Neutrophil (primary cell): ENCODE measurements around the gene MYO15A.

Source experiments
- H3K27ac ChIP-seq: fragments of 200-600 bp; sonication (generic); 2 replicates; pipeline ENCODE4 v1.5.1; 2016; ENCODE audit warnings: mild to moderate bottlenecking, moderate library complexity
- H3K27me3 ChIP-seq: fragments of 200-600 bp; sonication (generic); 2 replicates; pipeline ENCODE4 v1.6.0; 2016; ENCODE audit warnings: mild to moderate bottlenecking
- H3K36me3 ChIP-seq: fragments of 200-600 bp; sonication (generic); 2 replicates; pipeline ENCODE4 v1.5.1; 2017
- H3K4me1 ChIP-seq, 2 experiments: fragments of 200-600 bp in 1 of 2; sonication (generic) in 1 of 2; 1 replicate in 1 of 2; 2 replicates in 1 of 2; pipeline versions ENCODE4 v1.5.1 to v1.6.1; 2013 to 2016; ENCODE audit warnings: low read depth in 1 of 2, low read length in 1 of 2, mild to moderate bottlenecking in 1 of 2, moderate library complexity in 1 of 2; ENCODE audit not compliant: control insufficient read depth in 1 of 2, insufficient read depth in 1 of 2
- H3K4me3 ChIP-seq, 2 experiments: fragments of 200-600 bp in 1 of 2; sonication (generic) in 1 of 2; 1 replicate in 1 of 2; 2 replicates in 1 of 2; pipeline ENCODE4 v1.5.1; 2013 to 2016; ENCODE audit warnings: low read depth in 1 of 2, low read length in 1 of 2, mild to moderate bottlenecking in 1 of 2, moderate library complexity in 1 of 2
- H3K9me3 ChIP-seq: fragments of 200-600 bp; sonication (generic); 2 replicates; pipeline ENCODE4 v1.5.1; 2016
- TF ChIP-seq, protein P1 (sequence below): fragments of 200-600 bp; sonication (generic); IDR thresholded peaks from 2 replicates; pipeline ENCODE4 v1.5.1; 2016; ENCODE audit warnings: antibody characterized with exemption

Gene MYO15A

GRCh38 chr17:18177133-18177532 lies 68.6 kb downstream of the MYO15A start:
- peaks cover 10 to 14% of the 10 kb centered on the region in 2 experiments for H3K4me1 ChIP-seq

GRCh38 chr17:18177722-18178121 lies 69.2 kb downstream of the MYO15A start:
- Histone ChIP-seq H3K9me3 (no peaks in the 10 kb centered on the region), H3K36me3 (no peaks in the 10 kb centered on the region), H3K27ac (no peak overlapping the region), H3K4me3 (no peak overlapping the region), H3K27me3 (no peaks in the 10 kb centered on the region), H3K4me1 (peaks cover 16 to 20% of the 10 kb centered on the region in 2 experiments)
- TF ChIP-seq, protein P1, sequence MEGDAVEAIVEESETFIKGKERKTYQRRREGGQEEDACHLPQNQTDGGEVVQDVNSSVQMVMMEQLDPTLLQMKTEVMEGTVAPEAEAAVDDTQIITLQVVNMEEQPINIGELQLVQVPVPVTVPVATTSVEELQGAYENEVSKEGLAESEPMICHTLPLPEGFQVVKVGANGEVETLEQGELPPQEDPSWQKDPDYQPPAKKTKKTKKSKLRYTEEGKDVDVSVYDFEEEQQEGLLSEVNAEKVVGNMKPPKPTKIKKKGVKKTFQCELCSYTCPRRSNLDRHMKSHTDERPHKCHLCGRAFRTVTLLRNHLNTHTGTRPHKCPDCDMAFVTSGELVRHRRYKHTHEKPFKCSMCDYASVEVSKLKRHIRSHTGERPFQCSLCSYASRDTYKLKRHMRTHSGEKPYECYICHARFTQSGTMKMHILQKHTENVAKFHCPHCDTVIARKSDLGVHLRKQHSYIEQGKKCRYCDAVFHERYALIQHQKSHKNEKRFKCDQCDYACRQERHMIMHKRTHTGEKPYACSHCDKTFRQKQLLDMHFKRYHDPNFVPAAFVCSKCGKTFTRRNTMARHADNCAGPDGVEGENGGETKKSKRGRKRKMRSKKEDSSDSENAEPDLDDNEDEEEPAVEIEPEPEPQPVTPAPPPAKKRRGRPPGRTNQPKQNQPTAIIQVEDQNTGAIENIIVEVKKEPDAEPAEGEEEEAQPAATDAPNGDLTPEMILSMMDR: no peak

More at GRCh38 chr17:18177133-18177532, 68.6 kb downstream of the MYO15A start:
- Histone ChIP-seq H3K36me3 (no peaks in the 10 kb centered on the region), H3K27me3 (no peaks in the 10 kb centered on the region), H3K4me3 (no peak overlapping the region), H3K27ac (no peak overlapping the region), H3K9me3 (no peaks in the 10 kb centered on the region)
- TF ChIP-seq, protein P1: no peak

GRCh38 chr17:18179196-18179595 lies 70.6 kb downstream of the MYO15A start:
- TF ChIP-seq, protein P1: no peak

DNA sequence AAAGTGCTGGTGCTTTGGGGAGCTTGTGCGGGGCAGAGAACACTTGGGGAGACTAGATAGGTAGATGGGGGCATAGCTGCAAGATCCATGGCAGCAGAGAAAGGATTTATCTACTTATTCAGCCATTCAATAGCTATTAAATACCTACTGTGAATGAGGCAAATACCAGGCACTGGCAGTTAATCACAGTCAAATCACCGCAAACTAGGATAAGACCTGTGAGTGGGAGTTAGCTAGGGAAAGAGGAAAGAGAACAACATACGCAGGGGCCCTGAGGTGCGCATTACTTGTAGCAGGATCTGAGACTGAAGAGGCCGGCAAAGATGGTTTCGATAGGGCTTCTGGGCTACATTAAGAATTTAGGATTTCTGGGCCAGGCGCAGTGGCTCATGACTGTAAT lies 71.2 kb downstream of the MYO15A start:
- Histone ChIP-seq H3K4me3 (no peak overlapping the region), H3K36me3 (no peaks in the 10 kb centered on the region), H3K4me1 (peaks cover 19 to 25% of the 10 kb centered on the region in 2 experiments), H3K9me3 (no peaks in the 10 kb centered on the region), H3K27ac (no peak overlapping the region), H3K27me3 (no peaks in the 10 kb centered on the region)
- TF ChIP-seq, protein P1: no peak

More at GRCh38 chr17:18179196-18179595, 70.6 kb downstream of the MYO15A start:
- no peaks in the 10 kb centered on the region for H3K9me3 ChIP-seq
- H3K27ac ChIP-seq: no peak overlapping the region
- peaks cover 16 to 20% of the 10 kb centered on the region in 2 experiments for H3K4me1 ChIP-seq
- H3K36me3 ChIP-seq: no peaks in the 10 kb centered on the region
- H3K27me3 ChIP-seq: no peaks in the 10 kb centered on the region
- no peak overlapping the region for H3K4me3 ChIP-seq

GRCh38 chr17:18181358-18181757 lies 72.8 kb downstream of the MYO15A start:
- H3K27ac ChIP-seq: no peak overlapping the region
- TF ChIP-seq, protein P1: no peak
- H3K4me1 ChIP-seq: peaks cover 28 to 33% of the 10 kb centered on the region in 2 experiments

More at GRCh38 chr17:18181358-18181757, 72.8 kb downstream of the MYO15A start:
- Histone ChIP-seq H3K9me3 (no peaks in the 10 kb centered on the region), H3K36me3 (no peaks in the 10 kb centered on the region), H3K4me3 (no peak overlapping the region), H3K27me3 (no peaks in the 10 kb centered on the region)
